Right lung (tissue), 5 donors: ENCODE data around the gene ZNRF4. TPM values are rescaled to one million over a fixed set of nuclear protein-coding genes. Genes with fewer than 3 reads are reported as not detected.
"Not testable (repeated sequence)": the region's sequence is repeated elsewhere in the genome, so short reads cannot be mapped to it uniquely, and the experiment has no call there.

Experiments used
- DNase-seq, 2 donors: peaks; one replicate each; pipeline ENCODE4 v3.0.0-alpha.2; 2013
- polyA plus RNA-seq, 5 donors: library from polyadenylated mRNA; unstranded; fragments of 120-200 nt; gene quantifications; one replicate each; pipeline versions ENCODE4 v1.2.1 to v1.2.3, GENCODE V29; 2013; ENCODE audit warnings: inconsistent platforms in 1 of 5, low replicate concordance in 1 of 5; ENCODE audit not compliant: insufficient read length in 5 of 5, insufficient read depth in 1 of 5

ZNRF4 gene
- polyA plus RNA-seq, 5 donors = not detected

GRCh38 chr19:5473646-5474045 is 18.4 kb downstream of the ZNRF4 start:
- DNase-seq = no peak

DNA sequence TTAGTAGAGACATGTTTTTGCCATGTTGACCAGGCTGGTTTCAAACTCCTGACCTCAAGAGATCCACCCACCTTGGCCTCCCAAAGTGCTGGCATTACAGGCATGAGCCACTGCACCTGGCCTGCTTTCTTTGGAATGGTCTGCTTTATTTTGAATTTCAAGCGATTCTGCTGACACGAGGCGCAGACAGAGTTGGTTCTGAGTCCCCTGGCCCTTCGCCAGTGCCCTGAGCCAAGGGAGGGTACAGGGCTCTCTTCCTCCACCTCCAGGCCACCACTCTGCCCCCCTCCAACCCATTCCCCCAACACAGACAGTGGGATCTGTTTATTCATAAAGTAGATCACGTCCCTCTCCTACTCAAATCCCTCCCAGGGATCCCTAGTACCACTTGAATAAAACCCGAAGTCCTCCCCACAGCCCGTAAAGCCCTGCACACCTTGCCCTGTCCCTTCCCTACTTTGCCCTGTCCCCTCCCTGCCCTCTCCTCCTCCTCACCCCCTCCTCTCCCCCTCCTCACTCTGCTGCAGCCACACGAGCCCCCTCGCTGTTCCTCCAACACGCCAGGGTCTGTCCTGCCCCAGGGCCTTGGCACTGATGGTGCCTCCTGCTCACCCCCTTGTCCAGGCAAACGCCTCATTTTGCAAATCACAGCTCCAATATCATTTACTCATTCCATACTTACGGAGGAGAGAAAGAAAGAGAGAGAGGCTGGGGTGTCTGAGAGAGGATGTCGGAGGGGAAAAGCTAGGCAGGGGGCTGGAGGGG is 22.4 kb downstream of the ZNRF4 start:
- DNase-seq = no peak

DNA sequence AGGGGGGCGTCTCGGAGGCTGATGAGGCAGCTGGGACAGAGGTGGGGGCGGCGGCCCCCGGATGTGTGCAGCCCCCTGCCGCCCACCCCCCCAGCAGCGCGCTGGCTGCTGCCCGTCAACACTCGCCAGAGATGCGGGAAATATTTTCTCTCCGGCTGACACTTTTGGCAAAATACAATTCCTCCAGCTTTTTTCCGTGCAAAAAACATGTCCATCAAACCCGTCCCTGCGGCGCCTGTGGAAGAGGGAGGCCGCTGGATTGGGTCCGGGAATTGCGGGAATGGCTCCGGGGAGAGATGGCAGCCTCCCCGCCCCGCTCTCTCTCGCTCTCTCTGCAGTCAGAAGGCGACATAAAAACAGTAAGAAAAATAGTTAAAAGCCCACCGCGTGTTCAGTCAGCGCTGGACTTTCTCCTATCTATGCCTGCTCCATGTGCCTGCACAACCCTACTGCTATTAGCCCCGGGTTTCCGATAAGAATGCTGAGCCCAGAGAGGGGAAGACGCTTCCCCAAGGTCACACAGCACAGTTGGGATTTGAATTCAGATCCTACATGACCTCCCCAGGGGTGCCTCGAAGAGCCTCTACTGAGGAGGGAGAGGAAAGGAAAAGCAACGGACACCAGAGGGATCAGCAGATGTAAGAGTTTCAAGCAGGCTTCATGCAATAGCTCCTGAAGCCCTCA is 23.2 kb downstream of the ZNRF4 start:
- DNase-seq = no peak

DNA sequence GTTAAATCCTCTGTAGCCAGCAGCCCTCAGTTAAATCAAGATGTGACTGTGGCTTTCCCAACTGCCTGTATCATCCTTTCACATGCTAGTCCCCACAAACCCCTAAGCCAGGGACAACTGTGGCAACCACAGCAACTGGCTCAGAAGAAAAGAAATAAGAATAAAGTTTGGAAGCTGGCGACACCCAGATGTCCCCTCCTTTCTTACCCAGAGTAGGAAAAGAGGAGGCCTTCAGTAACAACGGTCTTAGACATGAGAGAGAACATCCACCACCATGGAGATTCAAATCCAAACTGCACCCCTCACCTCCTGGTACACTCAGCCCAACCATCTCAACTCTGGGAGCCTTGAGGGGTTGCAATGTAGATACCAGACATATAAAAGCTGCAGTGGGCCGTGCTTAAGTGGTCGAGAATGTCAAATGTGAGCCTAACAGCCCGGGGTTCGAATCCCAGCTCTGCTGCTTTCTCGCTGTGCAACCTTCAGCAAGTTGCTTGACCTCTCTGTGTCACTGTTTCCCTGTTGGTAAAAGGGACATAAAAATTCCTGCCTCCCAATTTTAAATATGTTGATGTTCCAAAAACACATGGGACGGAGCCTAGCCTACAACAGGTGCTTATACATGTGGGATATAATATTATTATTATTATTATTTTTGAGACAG is 23.8 kb downstream of the ZNRF4 start:
- DNase-seq = no peak

DNA sequence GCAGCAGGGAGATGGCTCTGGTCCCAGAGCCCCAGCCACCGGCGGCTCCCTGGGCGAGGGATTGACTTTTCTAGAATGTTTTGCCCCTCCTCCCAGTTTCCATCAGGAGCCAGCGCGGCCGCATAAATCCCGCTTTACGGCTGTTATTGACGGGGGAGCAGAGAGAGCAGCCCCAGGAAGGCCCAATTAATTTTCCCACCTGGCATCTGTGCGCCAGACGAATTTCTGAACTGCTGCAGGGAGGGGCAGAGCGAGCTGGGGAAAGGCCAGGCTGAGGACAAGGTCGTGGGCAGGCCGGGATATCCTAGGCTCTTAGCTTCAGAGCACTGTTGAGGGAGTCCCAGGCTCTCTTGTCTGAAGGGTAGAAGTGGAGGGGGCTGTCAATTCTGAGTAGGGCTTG is 24.7 kb downstream of the ZNRF4 start:
- DNase-seq = no peak

DNA sequence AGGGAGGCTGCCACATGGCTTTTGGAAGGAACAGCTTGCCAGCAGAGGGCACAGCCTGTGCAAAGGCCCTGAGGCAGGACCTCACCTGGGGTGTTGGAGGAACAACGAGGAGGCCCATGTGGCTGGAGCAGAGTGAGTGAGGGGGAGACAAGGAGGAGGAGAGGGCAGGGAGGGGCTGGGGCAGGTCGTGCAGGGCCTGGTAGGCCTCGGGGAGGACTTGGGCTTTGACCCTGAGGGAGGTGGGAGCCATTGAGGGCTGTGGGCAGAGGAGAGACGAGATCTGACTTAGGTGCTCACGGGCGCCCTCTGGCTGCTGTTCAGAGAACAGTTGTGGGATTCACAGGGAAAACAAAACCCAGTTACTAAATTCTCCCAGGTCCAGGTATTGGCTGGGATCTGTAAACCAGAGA is 25.2 kb downstream of the ZNRF4 start:
- DNase-seq = no peak

DNA sequence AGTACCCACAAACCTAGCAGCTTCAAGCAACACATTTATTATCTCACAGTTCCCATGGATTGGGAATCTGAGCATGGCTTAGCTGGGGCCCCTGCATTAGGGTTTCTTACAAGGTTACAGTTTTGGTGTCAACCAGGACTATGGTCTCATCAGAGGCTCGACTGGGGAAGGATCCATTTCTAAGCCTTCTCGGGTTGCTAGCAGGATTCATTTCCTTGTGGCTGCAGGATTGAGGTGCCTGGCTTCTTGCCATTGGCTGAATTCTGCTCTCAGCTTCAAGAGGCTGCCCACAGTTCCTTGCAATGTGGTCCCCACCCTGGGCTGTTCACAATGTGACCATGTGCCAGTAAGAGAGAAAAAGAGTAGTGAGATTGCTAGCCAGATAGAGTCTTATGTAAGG is 26.7 kb downstream of the ZNRF4 start:
- no peak for DNase-seq

DNA sequence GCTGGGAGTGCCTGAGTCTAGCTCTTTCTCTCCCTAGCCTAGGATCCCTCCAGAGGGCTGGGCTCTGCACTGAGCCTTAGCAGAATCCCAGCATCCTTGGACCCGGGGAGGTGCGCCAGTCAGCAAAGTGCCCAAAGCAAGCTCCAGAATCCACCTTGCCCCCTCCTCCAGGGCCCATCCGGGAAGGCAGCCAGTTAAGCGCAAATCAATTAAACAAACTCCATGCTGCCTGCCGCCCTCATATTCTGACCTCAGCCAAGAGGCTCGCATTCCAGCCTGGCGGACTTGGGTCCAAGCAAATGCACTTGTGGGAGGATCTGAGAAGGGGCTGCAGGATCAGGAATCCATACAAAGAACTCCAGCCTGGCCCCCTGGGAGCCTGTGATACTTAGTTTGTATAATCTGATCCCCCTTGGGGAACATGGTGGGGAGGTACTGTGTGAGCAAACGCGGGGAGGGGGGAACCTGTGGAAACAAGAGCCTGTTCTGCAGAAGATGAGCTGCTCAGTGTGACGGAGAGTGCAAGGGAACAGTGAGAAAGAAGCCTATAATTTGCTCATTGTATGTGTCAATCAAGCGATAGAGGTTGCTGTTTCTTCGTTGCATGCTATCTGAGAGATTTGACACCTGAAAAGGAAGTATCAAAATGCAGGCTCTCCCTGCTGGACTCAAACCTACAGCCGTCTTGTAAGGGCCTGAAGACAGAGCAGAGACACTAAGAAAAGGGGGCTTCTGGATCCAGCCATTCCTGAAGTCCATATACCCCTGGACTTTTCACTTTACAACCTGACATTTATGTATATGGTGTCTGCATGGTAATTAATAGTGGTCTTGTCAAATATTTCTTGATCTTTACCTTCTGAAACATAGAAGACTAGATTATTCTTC is 29.4 kb downstream of the ZNRF4 start:
- DNase-seq = no peak

GRCh38 chr19:5485286-5485636 is 30.0 kb downstream of the ZNRF4 start:
- no peak for DNase-seq

DNA sequence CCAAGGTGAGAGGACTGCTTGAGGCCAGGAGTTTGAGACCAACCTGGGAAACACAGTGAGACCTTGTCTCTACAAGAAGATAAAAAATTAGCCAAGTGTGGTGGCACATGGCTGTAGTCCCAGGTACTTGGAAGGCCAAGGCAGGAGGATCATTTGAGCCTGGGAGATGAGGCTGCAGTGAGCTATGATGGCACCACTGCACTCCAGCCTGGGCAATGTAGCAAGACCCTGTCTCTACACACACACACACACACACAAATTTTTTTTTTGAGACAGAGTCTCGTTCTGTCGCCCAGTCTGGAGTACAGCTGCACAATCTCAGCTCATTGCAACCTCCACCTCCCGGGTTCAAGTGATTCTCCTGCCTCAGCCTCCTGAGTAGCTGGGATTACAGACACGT is 30.4 kb downstream of the ZNRF4 start:
- not testable (repeated sequence) for DNase-seq

DNA sequence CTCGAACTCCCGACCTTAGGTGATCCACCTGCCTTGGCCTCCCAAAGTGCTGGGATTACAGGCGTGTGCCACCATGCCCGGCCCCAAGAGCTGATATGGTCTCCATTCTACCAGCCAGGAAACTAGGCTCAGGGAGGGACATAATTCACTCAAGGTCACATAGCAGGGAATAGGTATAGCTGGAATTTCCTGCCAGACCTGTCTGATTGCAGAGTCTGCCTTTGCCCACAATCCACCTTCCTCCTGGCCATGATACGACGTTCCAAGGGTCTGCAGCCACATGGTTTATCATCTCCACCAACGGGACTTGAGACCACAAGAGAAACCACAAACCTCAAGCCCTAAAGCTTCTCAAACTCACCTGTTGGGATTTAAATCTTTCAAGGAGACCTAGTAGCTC is 32.0 kb downstream of the ZNRF4 start:
- DNase-seq = no peak

- no peak for DNase-seq
Measured at GRCh38 chr19:5489551-5489950, 34.3 kb downstream of the ZNRF4 start.

- no peak for DNase-seq
Measured at GRCh38 chr19:5491565-5491964, 36.3 kb downstream of the ZNRF4 start.

GRCh38 chr19:5492281-5492634 is 37.0 kb downstream of the ZNRF4 start:
- no peak for DNase-seq

DNA sequence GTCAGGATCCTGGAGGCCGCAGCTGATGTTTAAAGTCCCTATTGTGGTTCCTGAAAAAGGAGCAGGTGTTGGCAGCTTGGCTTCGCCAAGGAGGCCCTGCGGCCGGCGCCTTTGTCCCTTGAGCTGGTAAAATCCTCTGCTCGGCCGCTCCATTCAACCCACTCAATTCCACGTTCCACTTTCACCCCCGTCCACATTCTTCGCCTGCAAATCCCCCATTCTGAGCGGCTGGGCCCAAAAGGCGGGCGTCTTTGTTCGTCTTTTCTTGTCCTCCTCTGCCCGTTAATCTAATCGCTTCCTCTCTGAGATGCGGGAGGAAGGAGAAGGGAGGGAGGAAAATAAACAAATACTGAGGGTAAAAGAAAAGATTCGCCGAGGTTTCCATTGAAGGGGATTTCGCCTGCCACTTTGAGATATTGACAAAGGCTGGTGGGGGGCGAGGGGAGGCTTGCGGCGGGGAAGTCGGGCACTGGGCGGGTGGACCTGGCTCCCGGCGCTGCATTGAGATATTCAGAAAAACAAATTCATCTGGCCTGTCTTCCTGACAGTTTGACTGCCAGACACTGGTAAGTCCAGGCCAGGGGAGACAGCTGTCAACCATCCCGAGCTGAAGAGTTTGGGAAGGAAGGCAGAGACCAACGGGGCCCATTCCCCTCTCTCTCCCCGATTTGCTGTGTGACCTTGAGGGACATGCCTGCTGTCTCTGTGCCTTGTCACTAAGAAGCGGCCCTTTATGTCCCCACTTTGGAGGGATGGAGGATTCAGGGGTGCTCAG is 37.6 kb downstream of the ZNRF4 start:
- DNase-seq = no peak

- no peak for DNase-seq
Measured at GRCh38 chr19:5494773-5495172, 39.6 kb downstream of the ZNRF4 start.

DNA sequence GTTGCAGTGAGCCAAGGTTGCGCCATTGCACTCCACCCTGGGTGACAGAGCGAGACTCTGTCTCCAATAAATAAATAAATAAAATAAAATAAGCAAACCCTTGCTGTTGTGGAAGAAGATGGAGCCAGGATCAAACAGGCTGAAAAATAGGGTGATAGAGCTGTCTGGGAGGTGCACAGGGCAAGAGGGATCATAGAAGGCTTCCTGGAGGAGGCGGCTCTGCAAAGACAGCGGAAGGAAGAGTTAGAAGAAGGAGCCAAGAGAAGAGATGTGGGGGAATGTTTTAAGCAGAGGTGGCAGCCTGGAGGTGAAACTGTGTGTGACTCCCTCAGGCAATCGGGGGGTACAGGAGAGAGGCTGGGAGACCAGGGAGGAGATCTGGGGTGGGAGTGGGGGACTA is 40.6 kb downstream of the ZNRF4 start:
- DNase-seq = no peak

DNA sequence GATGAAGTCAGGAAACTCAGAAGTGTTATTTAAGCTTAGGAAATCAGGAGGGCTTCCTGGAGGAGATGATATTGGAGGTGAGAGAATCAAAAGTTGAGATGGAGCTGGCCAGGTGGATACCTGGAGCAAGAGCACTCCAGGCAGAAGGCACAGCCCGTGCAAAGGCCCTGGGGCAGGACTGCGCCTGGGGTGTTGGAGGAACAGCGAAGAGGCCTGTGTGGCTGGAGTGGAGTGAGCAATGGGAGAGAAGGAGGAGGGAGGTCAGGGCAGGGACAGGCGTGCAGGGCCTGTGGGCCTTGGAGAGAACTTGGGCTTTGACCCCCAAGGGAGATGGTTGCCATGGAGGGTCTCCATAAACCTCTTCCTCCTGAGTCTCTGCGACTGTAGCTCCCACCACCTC is 42.1 kb downstream of the ZNRF4 start:
- no peak for DNase-seq

- no peak for DNase-seq
Measured at GRCh38 chr19:5498830-5499550, 43.8 kb downstream of the ZNRF4 start.

- no peak for DNase-seq
Measured at GRCh38 chr19:5501907-5502306, 46.7 kb downstream of the ZNRF4 start.

GRCh38 chr19:5503598-5503997 is 48.4 kb downstream of the ZNRF4 start:
- DNase-seq = no peak
